SK-N-MC (cell line): Measurements from ENCODE around the gene NEB.

ENCODE experiments used
- DNase-seq: peaks from one replicate; pipeline ENCODE4 v3.0.0-alpha.2; 2011; ENCODE audit warnings: low read depth, low spot score
- H3K27ac ChIP-seq: fragments of 200-600 bp; sonication (generic); 2 replicates; pipeline ENCODE4 v1.5.1; 2016; ENCODE audit warnings: mixed run types
- H3K36me3 ChIP-seq: fragments of 200-600 bp; sonication (generic); 2 replicates; pipeline ENCODE4 v1.6.1; 2017; ENCODE audit warnings: antibody characterized with exemption, low read length, mixed read lengths; ENCODE audit not compliant: insufficient read depth
- H3K4me3 ChIP-seq: fragments of 200-600 bp; sonication (generic); 2 replicates; pipeline ENCODE4 v1.5.1; 2016
- H3K9ac ChIP-seq: fragments of 200-600 bp; sonication (generic); 2 replicates; pipeline ENCODE4 v1.8.0; 2017; ENCODE audit warnings: mixed run types, mixed read lengths; ENCODE audit not compliant: insufficient read length
- H3K9me3 ChIP-seq: fragments of 200-600 bp; sonication (generic); 2 replicates; pipeline ENCODE4 v1.6.1; 2017; ENCODE audit warnings: low read depth, mild to moderate bottlenecking, antibody characterized with exemption, low read length, moderate library complexity, mixed read lengths
- EZH2 ChIP-seq: fragments of 200-600 bp; sonication (generic); IDR thresholded peaks from one replicate; pipeline ENCODE4 v1.6.1; 2017; ENCODE audit warnings: antibody characterized with exemption
- FOXP2 ChIP-seq: optimal IDR thresholded peaks from 2 replicates; pipeline ENCODE3; 2011; ENCODE audit warnings: mild to moderate bottlenecking, moderate library complexity; ENCODE audit not compliant: insufficient read depth; ENCODE audit errors: extremely low read length, control extremely low read depth
- POLR2AphosphoS5 ChIP-seq: IDR thresholded peaks from 2 replicates; pipeline ENCODE4 v1.6.1; 2012; ENCODE audit warnings: mild to moderate bottlenecking, low read depth, low read length, borderline replicate concordance

The NEB gene

GRCh38 chr2:151766437-151767153, 32.3 kb upstream of the NEB start:
- Histone ChIP-seq H3K27ac (no peak overlapping the region), H3K9me3 (no peaks in the 10 kb centered on the region), H3K9ac (no peak overlapping the region), H3K4me3 (no peak overlapping the region), H3K36me3 (0 out of 2 replicates have a peak, but pooled peaks cover 3% of the 10 kb centered on the region)
- TF ChIP-seq FOXP2 (no peak), EZH2 (no peak)
- no peak for DNase-seq

- no peak for DNase-seq
Measured at GRCh38 chr2:151765760-151766410, 31.6 kb upstream of the NEB start.

GRCh38 chr2:151762694-151763093, 28.4 kb upstream of the NEB start:
- Histone ChIP-seq H3K27ac (no peak overlapping the region), H3K9me3 (no peaks in the 10 kb centered on the region), H3K36me3 (no peaks in the 10 kb centered on the region), H3K9ac (no peak overlapping the region), H3K4me3 (no peak overlapping the region)
- DNase-seq, result no peak
- no peak for TF ChIP-seq FOXP2
- TF ChIP-seq EZH2, result no peak
- no peak for TF ChIP-seq POLR2AphosphoS5

More at GRCh38 chr2:151765760-151766410, 31.6 kb upstream of the NEB start:
- H3K4me3 ChIP-seq, result no peak overlapping the region
- no peaks in the 10 kb centered on the region for H3K9me3 ChIP-seq
- H3K9ac ChIP-seq, result no peak overlapping the region
- H3K27ac ChIP-seq, result no peak overlapping the region
- H3K36me3 ChIP-seq, result 0 out of 2 replicates have a peak, but pooled peaks cover 3% of the 10 kb centered on the region
- no peak for TF ChIP-seq FOXP2
- TF ChIP-seq POLR2AphosphoS5, result no peak
- no peak for TF ChIP-seq EZH2

GRCh38 chr2:151761687-151762086, 27.4 kb upstream of the NEB start:
- Histone ChIP-seq H3K27ac (no peak overlapping the region), H3K4me3 (no peak overlapping the region), H3K9ac (no peak overlapping the region), H3K9me3 (no peaks in the 10 kb centered on the region), H3K36me3 (no peaks in the 10 kb centered on the region)
- TF ChIP-seq POLR2AphosphoS5 (no peak), EZH2 (no peak), FOXP2 (no peak)
- DNase-seq, result no peak

GRCh38 chr2:151761193-151761592, 26.9 kb upstream of the NEB start:
- Histone ChIP-seq H3K4me3 (no peak overlapping the region), H3K9me3 (no peaks in the 10 kb centered on the region), H3K36me3 (no peaks in the 10 kb centered on the region), H3K27ac (no peak overlapping the region), H3K9ac (no peak overlapping the region)
- TF ChIP-seq FOXP2, result no peak
- no peak for DNase-seq

GRCh38 chr2:151760139-151760650, 25.9 kb upstream of the NEB start:
- Histone ChIP-seq H3K27ac (no peak overlapping the region), H3K36me3 (no peaks in the 10 kb centered on the region), H3K4me3 (no peak overlapping the region), H3K9ac (no peak overlapping the region), H3K9me3 (no peaks in the 10 kb centered on the region)
- TF ChIP-seq EZH2 (no peak), FOXP2 (no peak), POLR2AphosphoS5 (no peak)
- no peak for DNase-seq

- TF ChIP-seq EZH2 (no peak), POLR2AphosphoS5 (no peak), FOXP2 (no peak)
- DNase-seq, result no peak
- H3K27ac ChIP-seq, result no peak overlapping the region
- H3K9me3 ChIP-seq, result no peaks in the 10 kb centered on the region
- H3K36me3 ChIP-seq, result no peaks in the 10 kb centered on the region
- no peak overlapping the region for H3K4me3 ChIP-seq
- H3K9ac ChIP-seq, result no peak overlapping the region
Measured at GRCh38 chr2:151758744-151759143, 24.5 kb upstream of the NEB start.

GRCh38 chr2:151757861-151758260, 23.6 kb upstream of the NEB start:
- Histone ChIP-seq H3K27ac (no peak overlapping the region), H3K9ac (no peak overlapping the region), H3K36me3 (no peaks in the 10 kb centered on the region), H3K9me3 (no peaks in the 10 kb centered on the region), H3K4me3 (no peak overlapping the region)
- TF ChIP-seq FOXP2, result no peak
- no peak for TF ChIP-seq EZH2
- TF ChIP-seq POLR2AphosphoS5, result no peak
- no peak for DNase-seq
